NCI-H345 (cell line): ENCODE data around the gene TSEN15.

Source experiments
- DNase-seq: peaks from one replicate; lab custom pipeline; 2025; lab: John Stamatoyannopoulos, UW

Gene TSEN15

GRCh38 chr1:184101571-184101970, 50.0 kb downstream of the TSEN15 start:
- DNase-seq, result no peak

DNA sequence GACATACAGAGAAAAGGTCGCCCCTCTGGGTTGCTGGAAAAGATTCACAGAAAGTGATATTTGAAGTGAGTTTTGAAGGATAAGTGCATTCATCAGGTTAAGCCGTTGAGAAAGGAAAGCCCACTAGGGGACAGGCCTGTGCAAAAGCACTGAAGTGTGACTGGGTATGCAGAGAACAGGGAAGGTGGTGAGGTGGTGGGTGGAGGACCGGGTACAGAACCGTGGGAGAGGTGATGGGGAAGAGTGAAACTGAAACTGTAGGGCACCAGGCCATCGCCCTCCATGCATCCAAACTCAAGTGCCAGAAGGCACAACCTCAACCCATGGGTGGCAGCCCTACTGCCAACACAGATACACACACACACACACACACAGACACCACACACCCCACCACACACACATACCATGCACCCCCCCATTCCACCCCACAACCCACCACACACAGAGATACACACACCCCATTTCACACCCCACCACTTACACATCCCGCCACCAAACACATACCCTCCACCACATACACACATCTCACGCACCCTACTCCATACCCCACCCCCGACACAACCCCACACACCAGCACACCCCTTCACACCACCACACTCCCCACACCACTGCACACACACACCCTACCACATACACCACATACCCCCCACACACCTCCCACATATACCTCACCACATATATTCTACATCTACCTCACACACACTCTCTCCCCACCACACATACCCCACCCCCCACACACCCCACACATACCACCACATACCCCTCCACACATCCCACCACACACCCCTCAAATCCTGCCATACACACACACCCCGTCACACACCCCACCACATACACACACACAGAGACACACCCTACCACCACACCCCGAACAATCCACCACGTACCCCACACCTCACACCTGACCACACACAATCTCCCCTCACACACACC, 59.0 kb downstream of the TSEN15 start:
- DNase-seq, result no peak

GRCh38 chr1:184112176-184112948, 60.8 kb downstream of the TSEN15 start:
- DNase-seq, result no peak

GRCh38 chr1:184113251-184113650, 61.7 kb downstream of the TSEN15 start:
- no peak for DNase-seq

DNA sequence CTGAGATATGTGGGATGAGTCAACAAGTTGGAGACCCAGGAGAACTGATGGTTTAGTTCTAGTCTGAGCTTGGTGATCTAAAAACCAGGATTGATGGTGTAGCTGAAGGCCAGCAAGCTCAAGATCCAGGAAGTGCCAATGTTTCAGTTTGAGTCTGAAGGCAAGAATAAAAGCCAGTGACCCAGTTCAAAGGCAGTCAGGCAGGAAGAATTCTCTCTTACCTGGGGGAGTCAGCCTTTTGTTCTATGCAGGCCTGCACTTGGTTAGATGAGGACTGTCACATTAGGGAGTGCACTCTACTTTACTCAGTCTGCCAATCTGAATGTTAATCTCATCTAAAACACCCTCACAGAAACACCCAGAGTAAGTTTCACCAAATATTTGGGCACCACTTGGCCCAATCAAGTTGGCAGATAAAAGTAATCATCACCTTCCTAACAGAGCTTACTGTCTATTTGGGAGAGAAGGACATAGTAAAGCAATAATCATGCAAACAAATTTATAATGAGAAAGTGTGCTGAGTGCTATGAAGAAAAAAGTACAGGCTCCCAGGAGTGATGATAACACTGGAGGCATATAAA, 63.4 kb downstream of the TSEN15 start:
- no peak for DNase-seq

DNA sequence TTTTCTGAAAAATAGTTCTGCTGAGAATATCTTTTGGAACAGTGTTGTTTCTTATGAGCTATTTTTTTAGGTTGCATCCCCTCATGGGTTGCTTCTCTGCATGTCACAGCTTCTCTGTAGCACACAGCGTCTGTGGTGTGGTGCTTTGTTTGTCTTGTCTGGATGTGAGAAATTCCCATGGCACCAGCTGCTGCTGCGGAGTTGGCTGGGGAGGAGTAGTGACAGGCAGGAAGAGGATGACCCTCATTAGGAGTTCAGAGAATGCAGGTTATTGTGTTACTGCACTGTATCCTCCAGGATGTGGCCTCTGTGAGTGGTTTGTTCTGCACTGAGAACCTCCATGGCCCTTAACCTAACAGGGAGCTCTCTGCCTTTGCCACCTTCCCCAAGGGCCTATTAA, 64.8 kb downstream of the TSEN15 start:
- no peak for DNase-seq

- DNase-seq, result no peak
Measured at GRCh38 chr1:184118046-184118445, 66.5 kb downstream of the TSEN15 start.
